CD14-positive monocyte (primary cell): ENCODE measurements around the gene SNX11. TPM values are rescaled to one million over a fixed set of nuclear protein-coding genes. Genes with fewer than 3 reads are reported as not detected.
A peak's percentile ranks its signal among the peaks of the same experiment; 100 is the strongest.

ENCODE experiments used
- DNase-seq, 3 donors: peaks; one replicate each; pipeline ENCODE4 v3.0.0-alpha.2; 2011 to 2022
- H2AFZ ChIP-seq: 2 replicates; pipeline ENCODE4 v1.6.0; 2012; ENCODE audit warnings: mild to moderate bottlenecking, low read depth, low read length, inconsistent platforms; ENCODE audit not compliant: insufficient read depth, poor library complexity, severe bottlenecking
- H3K27ac ChIP-seq, 2 donors: 1 replicate in 1 of 2; 2 replicates in 1 of 2; pipeline ENCODE4 v1.5.1; 2012 to 2013; ENCODE audit warnings: low read length in 2 of 2, control low read depth in 1 of 2, inconsistent platforms in 1 of 2, low read depth in 1 of 2, mild to moderate bottlenecking in 1 of 2
- H3K27me3 ChIP-seq, 2 donors: one replicate each; pipeline versions ENCODE4 v1.6.0 to v1.6.1; 2011 to 2013; ENCODE audit warnings: low read length in 2 of 2; ENCODE audit not compliant: control insufficient read depth in 2 of 2, insufficient read depth in 2 of 2
- H3K36me3 ChIP-seq, 2 donors: replicated peaks in 1 of 2; 1 replicate in 1 of 2; 2 replicates in 1 of 2; pipeline versions ENCODE4 v1.5.1 to v1.6.1; 2012 to 2013; ENCODE audit warnings: low read length in 2 of 2, control low read depth in 1 of 2, inconsistent platforms in 1 of 2, mild to moderate bottlenecking in 1 of 2; ENCODE audit not compliant: insufficient read depth in 2 of 2, control insufficient read depth in 1 of 2
- H3K4me1 ChIP-seq, 2 donors: 1 replicate in 1 of 2; 2 replicates in 1 of 2; pipeline versions ENCODE4 v1.5.1 to v1.6.1; 2012 to 2013; ENCODE audit warnings: low read length in 2 of 2, control low read depth in 1 of 2, inconsistent platforms in 1 of 2, mild to moderate bottlenecking in 1 of 2, moderate library complexity in 1 of 2; ENCODE audit not compliant: insufficient read depth in 2 of 2, control insufficient read depth in 1 of 2
- H3K4me2 ChIP-seq: replicated peaks from 2 replicates; pipeline ENCODE3; 2012; ENCODE audit warnings: low read length, moderate library complexity, mild to moderate bottlenecking; ENCODE audit not compliant: poor library complexity, severe bottlenecking; ENCODE audit errors: extremely low read depth
- H3K4me3 ChIP-seq, 3 experiments: fragments of 200-600 bp in 1 of 3; sonication (generic) in 1 of 3; replicated peaks in 1 of 3; 1 replicate in 2 of 3; 2 replicates in 1 of 3; pipeline ENCODE4 v1.5.1; 2011 to 2013; ENCODE audit warnings: low read length in 3 of 3, mild to moderate bottlenecking in 3 of 3, control low read depth in 2 of 3, low read depth in 2 of 3, inconsistent platforms in 1 of 3, moderate library complexity in 1 of 3
- H3K79me2 ChIP-seq: 2 replicates; pipeline ENCODE4 v1.6.0; 2012; ENCODE audit warnings: mild to moderate bottlenecking, control low read depth, inconsistent platforms, low read length, moderate library complexity; ENCODE audit not compliant: insufficient read depth
- H3K9ac ChIP-seq: 2 replicates; pipeline ENCODE4 v1.6.0; 2017; ENCODE audit warnings: low read length, mild to moderate bottlenecking; ENCODE audit not compliant: insufficient read depth, poor library complexity, severe bottlenecking
- H3K9me3 ChIP-seq, 2 donors: replicated peaks in 1 of 2; 1 replicate in 1 of 2; 2 replicates in 1 of 2; pipeline versions ENCODE4 v1.5.1 to v1.6.1; 2012 to 2013; ENCODE audit warnings: low read length in 2 of 2, control low read depth in 1 of 2; ENCODE audit not compliant: control insufficient read depth in 1 of 2, insufficient read depth in 1 of 2
- H4K20me1 ChIP-seq: 2 replicates; pipeline ENCODE4 v1.6.0; 2012; ENCODE audit warnings: mild to moderate bottlenecking, low read length, control low read depth, moderate library complexity; ENCODE audit not compliant: insufficient read depth
- H3K27ac Mint-ChIP-seq, 7 donors: one replicate each; pipeline ENCODE4 v1.8.0; 2020; ENCODE audit warnings: mild to moderate bottlenecking in 7 of 7, mixed read lengths in 7 of 7, moderate library complexity in 6 of 7, inconsistent platforms in 2 of 7
- H3K27me3 Mint-ChIP-seq, 3 donors: one replicate each; pipeline ENCODE4 v1.8.0; 2021 to 2022; ENCODE audit warnings: low read depth in 3 of 3, mild to moderate bottlenecking in 3 of 3, mixed read lengths in 3 of 3, moderate library complexity in 3 of 3, inconsistent platforms in 1 of 3
- H3K36me3 Mint-ChIP-seq, 2 donors: one replicate each; pipeline ENCODE4 v1.8.0; 2020; ENCODE audit warnings: mixed read lengths in 2 of 2, inconsistent platforms in 1 of 2, mild to moderate bottlenecking in 1 of 2
- H3K4me1 Mint-ChIP-seq: one replicate; pipeline ENCODE4 v1.8.0; 2020; ENCODE audit warnings: mild to moderate bottlenecking, mixed read lengths
- H3K4me3 Mint-ChIP-seq, 2 donors: one replicate each; pipeline ENCODE4 v1.8.0; 2020; ENCODE audit warnings: mild to moderate bottlenecking in 2 of 2, mixed read lengths in 2 of 2, moderate library complexity in 1 of 2
- H3K9me3 Mint-ChIP-seq, 7 donors: one replicate each; pipeline ENCODE4 v1.8.0; 2020 to 2022; ENCODE audit warnings: mixed read lengths in 7 of 7, mild to moderate bottlenecking in 6 of 7, moderate library complexity in 6 of 7, inconsistent platforms in 2 of 7
- WGBS: methylation state at CpG from one replicate; pipeline ENCODE4 v1.1.5; 2013; ENCODE audit warnings: missing lambda C conversion rate; ENCODE audit not compliant: insufficient coverage; 5-methylcytosine and 5-hydroxymethylcytosine counted together
- intact Hi-C, 2 donors: fragments of 100-400 bp; cut with micrococcal nuclease; formaldehyde crosslinking; loops; one replicate each; pipeline versions ENCODE4 v1.15.0 to v1.15.1; 2023
- polyA plus RNA-seq, 3 donors: library from polyadenylated mRNA; depleted of rRNA in 1 of 3; unstranded in 2 of 3; stranded (reverse) in 1 of 3; fragments of 300-500 nt in 2 of 3; fragments of >200 nt in 1 of 3; fragmentation: Illumina TruSeq in 2 of 3; gene quantifications; 1 replicate in 2 of 3; 2 replicates in 1 of 3; pipeline ENCODE4 v1.2.3, GENCODE V29; 2012 to 2021
- TF ChIP-seq, protein P1 (sequence below): fragments of 200-600 bp; IDR thresholded peaks from one replicate; pipeline ENCODE4 v1.8.0; 2022; ENCODE audit warnings: antibody characterized with exemption, mild to moderate bottlenecking

SNX11 gene
- polyA plus RNA-seq, 3 donors = 34.3 to 49.3 (median 48.4) TPM

DNA sequence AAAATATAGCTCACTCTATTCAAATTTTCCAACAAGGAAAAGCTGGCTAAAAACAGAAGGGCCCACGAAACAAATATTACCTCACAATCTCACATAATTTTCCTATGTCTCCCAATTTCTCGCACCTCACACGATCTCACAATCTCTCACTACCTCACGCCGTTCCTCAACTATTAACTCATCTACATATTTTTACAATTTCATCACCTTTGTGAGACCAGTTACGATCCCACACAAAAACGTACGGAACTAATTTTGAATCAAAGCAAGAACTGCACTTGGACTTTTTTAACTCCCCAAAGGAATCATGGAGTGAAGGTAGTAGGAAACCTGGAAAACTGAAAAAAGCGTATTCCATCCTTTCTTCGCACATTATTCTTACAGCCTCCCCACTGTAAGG lies 7.4 kb upstream of the SNX11 start:
- H3K79me2 ChIP-seq = peaks cover 60% of the 10 kb centered on the region
- intact Hi-C loops = loop anchor here in 1 of 2 donors (5.0 to 10.0 kb wide), 2 partner anchors 53 to 125 kb away; partner anchors contain the start of genes CDK5RAP3 and NFE2L1
- Mint-ChIP-seq H3K27me3 (peaks cover 0 to 6% (median 0%) of the 10 kb centered on the region in 3 donors), H3K4me1 (peaks cover 44% of the 10 kb centered on the region), H3K9me3 (peaks cover 0 to 13% (median 7%) of the 10 kb centered on the region in 7 donors), H3K27ac (no peak overlapping the region), H3K36me3 (peaks cover 5 to 12% of the 10 kb centered on the region in 2 donors), H3K4me3 (peak overlapping the region in 1 of 2 donors; percentile 89)
- no peak for DNase-seq
- WGBS = 100% methylated on average over 6 of the region's 10 CpGs
- peak overlapping the region; percentile 97 for H3K4me2 ChIP-seq
- H4K20me1 ChIP-seq = peaks cover 35% of the 10 kb centered on the region
- peaks cover 32 to 43% of the 10 kb centered on the region in 2 donors for H3K4me1 ChIP-seq
- H3K36me3 ChIP-seq = peaks cover 0 to 4% of the 10 kb centered on the region in 2 donors
- H2AFZ ChIP-seq = peak overlapping the region; percentile 91
- peak overlapping the region in 2 of 3 experiments; percentile 62 to 86 for H3K4me3 ChIP-seq
- no peaks in the 10 kb centered on the region for H3K27me3 ChIP-seq
- H3K27ac ChIP-seq = peak overlapping the region in 1 of 2 donors; percentile 61
- peaks cover 0 to 6% of the 10 kb centered on the region in 2 donors for H3K9me3 ChIP-seq
- H3K9ac ChIP-seq = no peak overlapping the region
- TF ChIP-seq, protein P1, sequence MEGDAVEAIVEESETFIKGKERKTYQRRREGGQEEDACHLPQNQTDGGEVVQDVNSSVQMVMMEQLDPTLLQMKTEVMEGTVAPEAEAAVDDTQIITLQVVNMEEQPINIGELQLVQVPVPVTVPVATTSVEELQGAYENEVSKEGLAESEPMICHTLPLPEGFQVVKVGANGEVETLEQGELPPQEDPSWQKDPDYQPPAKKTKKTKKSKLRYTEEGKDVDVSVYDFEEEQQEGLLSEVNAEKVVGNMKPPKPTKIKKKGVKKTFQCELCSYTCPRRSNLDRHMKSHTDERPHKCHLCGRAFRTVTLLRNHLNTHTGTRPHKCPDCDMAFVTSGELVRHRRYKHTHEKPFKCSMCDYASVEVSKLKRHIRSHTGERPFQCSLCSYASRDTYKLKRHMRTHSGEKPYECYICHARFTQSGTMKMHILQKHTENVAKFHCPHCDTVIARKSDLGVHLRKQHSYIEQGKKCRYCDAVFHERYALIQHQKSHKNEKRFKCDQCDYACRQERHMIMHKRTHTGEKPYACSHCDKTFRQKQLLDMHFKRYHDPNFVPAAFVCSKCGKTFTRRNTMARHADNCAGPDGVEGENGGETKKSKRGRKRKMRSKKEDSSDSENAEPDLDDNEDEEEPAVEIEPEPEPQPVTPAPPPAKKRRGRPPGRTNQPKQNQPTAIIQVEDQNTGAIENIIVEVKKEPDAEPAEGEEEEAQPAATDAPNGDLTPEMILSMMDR = no peak

GRCh38 chr17:48100591-48101011 lies 7.0 kb upstream of the SNX11 start:
- H3K4me3 ChIP-seq = peak overlapping the region; percentile 62 to 86 (median 72)
- H3K79me2 ChIP-seq = peaks cover 55% of the 10 kb centered on the region
- peak overlapping the region; percentile 97 for H3K4me2 ChIP-seq
- WGBS = 3% methylated on average over 23 of the region's 23 CpGs
- DNase-seq = no peak
- Mint-ChIP-seq H3K4me1 (peaks cover 44% of the 10 kb centered on the region), H3K36me3 (peaks cover 2 to 7% of the 10 kb centered on the region in 2 donors), H3K27ac (peak overlapping the region in 5 of 7 donors; percentile 7 to 86 (median 83)), H3K27me3 (peaks cover 0 to 6% (median 0%) of the 10 kb centered on the region in 3 donors), H3K4me3 (peak overlapping the region; percentile 89 to 94), H3K9me3 (peaks cover 0 to 13% (median 7%) of the 10 kb centered on the region in 7 donors)
- H3K27me3 ChIP-seq = no peaks in the 10 kb centered on the region
- peaks cover 33% of the 10 kb centered on the region for H4K20me1 ChIP-seq
- peak overlapping the region; percentile 69 for H3K9ac ChIP-seq
- intact Hi-C loops = loop anchor here in 1 of 2 donors (5.0 to 10.0 kb wide), 2 partner anchors 53 to 126 kb away; partner anchors contain the start of genes CDK5RAP3 and NFE2L1
- TF ChIP-seq, protein P1 = no peak
- peak overlapping the region; percentile 91 for H2AFZ ChIP-seq
- peaks cover 32 to 43% of the 10 kb centered on the region in 2 donors for H3K4me1 ChIP-seq
- peaks cover 0 to 6% of the 10 kb centered on the region in 2 donors for H3K9me3 ChIP-seq
- H3K27ac ChIP-seq = peak overlapping the region; percentile 34 to 61
- no peaks in the 10 kb centered on the region for H3K36me3 ChIP-seq
